SU-DHL-6 (cell line): ENCODE results near the gene OR52J3.

ENCODE experiments used
- H2AFZ ChIP-seq: fragments of 200-600 bp; sonication (generic); 2 replicates; pipeline ENCODE4 v1.6.1; 2014; ENCODE audit warnings: low read depth, mild to moderate bottlenecking, moderate library complexity, mixed read lengths, antibody characterized with exemption, low read length; ENCODE audit not compliant: severe bottlenecking
- H3F3A ChIP-seq: fragments of 200-600 bp; shearing (Covaris generic); 2 replicates; pipeline ENCODE4 v1.6.0; 2016; ENCODE audit warnings: antibody characterized with exemption, mild to moderate bottlenecking; ENCODE audit not compliant: insufficient read depth
- H3K27ac ChIP-seq: fragments of 200-600 bp; sonication (generic); 2 replicates; pipeline ENCODE4 v1.5.1; 2016; ENCODE audit warnings: low read depth, mild to moderate bottlenecking, low read length, moderate library complexity, mixed read lengths
- H3K27me3 ChIP-seq: fragments of 200-600 bp; sonication (generic), shearing (Covaris generic); 2 replicates; pipeline ENCODE4 v1.6.0; 2014; ENCODE audit warnings: mild to moderate bottlenecking, low read length
- H3K36me3 ChIP-seq: fragments of 200-600 bp; sonication (generic); 2 replicates; pipeline ENCODE4 v1.6.1; 2014; ENCODE audit warnings: mild to moderate bottlenecking, low read length, mixed read lengths
- H3K4me2 ChIP-seq: fragments of 300-600, 200-600 bp; shearing (Covaris generic), sonication (generic); 2 replicates; pipeline ENCODE4 v1.6.0; 2014; ENCODE audit warnings: low read length, low read depth, mild to moderate bottlenecking; ENCODE audit not compliant: poor library complexity, severe bottlenecking
- H3K4me3 ChIP-seq: fragments of 200-600 bp; sonication (generic); 2 replicates; pipeline ENCODE4 v1.5.1; 2014; ENCODE audit warnings: antibody characterized with exemption, low read length, mild to moderate bottlenecking, mixed read lengths; ENCODE audit not compliant: insufficient read depth, poor library complexity, severe bottlenecking
- H3K79me2 ChIP-seq: fragments of 200-600 bp; sonication (generic); 2 replicates; pipeline ENCODE4 v1.6.1; 2014; ENCODE audit warnings: mild to moderate bottlenecking, low read length, moderate library complexity; ENCODE audit not compliant: insufficient read depth
- H3K9ac ChIP-seq: fragments of 200-600 bp; sonication (generic); 2 replicates; pipeline ENCODE4 v1.7.0; 2014; ENCODE audit warnings: mild to moderate bottlenecking, low read length
- H3K9me2 ChIP-seq: fragments of 200-600 bp; sonication (generic); replicated peaks from 2 replicates; pipeline ENCODE4 v1.6.1; 2014; ENCODE audit warnings: low read length; ENCODE audit not compliant: insufficient read depth
- H3K9me3 ChIP-seq: fragments of 200-600 bp; sonication (generic); 2 replicates; pipeline ENCODE4 v1.6.1; 2014; ENCODE audit warnings: low read length, mixed read lengths; ENCODE audit not compliant: insufficient read depth
- H4K20me1 ChIP-seq: fragments of 200-600 bp; sonication (generic); 2 replicates; pipeline ENCODE4 v1.6.1; 2014; ENCODE audit warnings: low read depth, mild to moderate bottlenecking, antibody characterized with exemption, low read length, moderate library complexity, mixed read lengths
- EZH2phosphoT487 ChIP-seq: fragments of 200-600 bp; sonication (generic), shearing (Covaris generic); conservative IDR thresholded peaks from 2 replicates; pipeline ENCODE4 v1.6.1; 2018; ENCODE audit warnings: mild to moderate bottlenecking, antibody characterized with exemption, low read length, moderate library complexity, mixed read lengths
- TF ChIP-seq, protein P1 (sequence below): fragments of 200-600 bp; sonication (generic); IDR thresholded peaks from one replicate; pipeline ENCODE4 v1.5.1; 2017; ENCODE audit warnings: antibody characterized with exemption, mild to moderate bottlenecking, low read length, moderate library complexity; ENCODE audit not compliant: insufficient read depth, poor library complexity, severe bottlenecking

The OR52J3 gene

DNA sequence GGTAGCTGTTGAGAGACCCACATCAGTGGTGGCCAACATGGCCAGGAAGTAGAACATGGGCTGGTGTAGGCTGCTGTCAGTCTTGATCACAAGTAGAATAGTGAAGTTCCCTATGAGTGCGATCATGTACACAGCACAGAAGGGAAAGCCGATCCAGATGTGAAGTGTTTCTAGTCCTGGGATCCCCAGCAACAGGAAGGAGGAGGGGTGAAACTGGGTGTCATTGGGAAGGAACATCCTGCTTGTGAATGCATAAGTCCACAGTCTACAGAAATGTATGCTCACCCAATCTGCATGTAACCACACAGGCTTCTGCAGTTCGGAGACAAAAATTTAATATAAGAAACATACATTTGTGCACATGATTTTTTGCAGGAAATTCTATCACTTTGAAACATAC, 13.1 kb downstream of the OR52J3 start, which contains the start of gene OR52E2:
Gene OR52E2, minus strand, starts transcription at position 237 of the 400 bp plus-strand sequence. Its CDS starts 0 bp downstream, at position 237.
- Histone ChIP-seq H3K4me2 (no peak within 1 kb of the TSS), H3K27ac (no peak within 1 kb of the TSS), H3F3A (no peaks in the 10 kb centered on the region), H2AFZ (no peak within 1 kb of the TSS), H3K9ac (no peak within 1 kb of the TSS), H3K79me2 (no peaks in the 10 kb centered on the region), H3K36me3 (no peaks in the 10 kb centered on the region), H3K9me2 (no peaks in the 10 kb centered on the region), H3K4me3 (no peak within 1 kb of the TSS), H3K27me3 (no peaks in the 10 kb centered on the region), H3K9me3 (no peaks in the 10 kb centered on the region), H4K20me1 (no peaks in the 10 kb centered on the region)
- TF ChIP-seq, protein P1, sequence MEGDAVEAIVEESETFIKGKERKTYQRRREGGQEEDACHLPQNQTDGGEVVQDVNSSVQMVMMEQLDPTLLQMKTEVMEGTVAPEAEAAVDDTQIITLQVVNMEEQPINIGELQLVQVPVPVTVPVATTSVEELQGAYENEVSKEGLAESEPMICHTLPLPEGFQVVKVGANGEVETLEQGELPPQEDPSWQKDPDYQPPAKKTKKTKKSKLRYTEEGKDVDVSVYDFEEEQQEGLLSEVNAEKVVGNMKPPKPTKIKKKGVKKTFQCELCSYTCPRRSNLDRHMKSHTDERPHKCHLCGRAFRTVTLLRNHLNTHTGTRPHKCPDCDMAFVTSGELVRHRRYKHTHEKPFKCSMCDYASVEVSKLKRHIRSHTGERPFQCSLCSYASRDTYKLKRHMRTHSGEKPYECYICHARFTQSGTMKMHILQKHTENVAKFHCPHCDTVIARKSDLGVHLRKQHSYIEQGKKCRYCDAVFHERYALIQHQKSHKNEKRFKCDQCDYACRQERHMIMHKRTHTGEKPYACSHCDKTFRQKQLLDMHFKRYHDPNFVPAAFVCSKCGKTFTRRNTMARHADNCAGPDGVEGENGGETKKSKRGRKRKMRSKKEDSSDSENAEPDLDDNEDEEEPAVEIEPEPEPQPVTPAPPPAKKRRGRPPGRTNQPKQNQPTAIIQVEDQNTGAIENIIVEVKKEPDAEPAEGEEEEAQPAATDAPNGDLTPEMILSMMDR, result no peak
- no peak for TF ChIP-seq EZH2phosphoT487

DNA sequence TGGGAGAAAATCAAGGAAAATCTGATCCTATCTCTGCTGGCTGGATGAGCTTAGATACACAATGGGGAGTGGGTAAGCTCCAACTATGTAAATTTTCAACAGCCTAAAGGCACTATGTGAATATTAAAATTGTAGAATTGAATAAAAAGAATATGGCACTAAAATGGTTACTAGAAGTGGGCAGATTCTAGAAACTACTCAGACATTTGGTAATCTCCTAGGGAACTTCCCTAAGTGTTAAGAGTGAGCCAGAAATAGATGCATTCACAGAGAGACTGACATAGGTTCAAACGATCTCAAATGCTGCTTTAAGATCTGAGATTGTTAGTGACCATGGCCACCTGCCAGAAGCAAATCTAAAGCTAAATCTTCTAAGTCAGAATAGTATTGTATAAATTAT, 18.7 kb downstream of the OR52J3 start:
- no peaks in the 10 kb centered on the region for H3F3A ChIP-seq
- H3K9ac ChIP-seq, result no peak overlapping the region
- no peaks in the 10 kb centered on the region for H3K9me2 ChIP-seq
- no peak overlapping the region for H3K4me2 ChIP-seq
- H4K20me1 ChIP-seq, result no peaks in the 10 kb centered on the region
- no peaks in the 10 kb centered on the region for H3K9me3 ChIP-seq
- H3K36me3 ChIP-seq, result no peaks in the 10 kb centered on the region
- no peak overlapping the region for H3K27ac ChIP-seq
- H2AFZ ChIP-seq, result no peak overlapping the region
- no peak for TF ChIP-seq EZH2phosphoT487
- TF ChIP-seq, protein P1, result no peak
- H3K79me2 ChIP-seq, result no peaks in the 10 kb centered on the region
- no peaks in the 10 kb centered on the region for H3K27me3 ChIP-seq
- H3K4me3 ChIP-seq, result no peak overlapping the region

DNA sequence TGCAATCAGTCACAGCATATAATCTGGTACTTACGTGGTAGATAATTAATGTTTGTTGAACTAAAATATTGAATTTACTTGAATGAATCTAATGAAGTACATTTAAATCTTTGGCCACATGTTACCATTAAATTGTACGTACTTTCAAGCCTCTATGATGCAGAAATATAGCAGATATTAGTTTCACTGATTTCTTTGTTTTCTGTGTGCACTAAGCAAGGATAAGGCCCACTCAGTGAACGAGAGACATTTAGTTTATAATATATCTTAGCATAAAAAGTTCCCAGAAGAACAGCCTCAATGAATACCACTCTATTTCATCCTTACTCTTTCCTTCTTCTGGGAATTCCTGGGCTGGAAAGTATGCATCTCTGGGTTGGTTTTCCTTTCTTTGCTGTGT, 22.9 kb downstream of the OR52J3 start, which contains the start of gene OR52E1:
Gene OR52E1, plus strand, starts transcription at position 301 of the 400 bp plus-strand sequence.
- no peaks in the 10 kb centered on the region for H3K79me2 ChIP-seq
- no peaks in the 10 kb centered on the region for H4K20me1 ChIP-seq
- no peaks in the 10 kb centered on the region for H3K36me3 ChIP-seq
- H3K4me2 ChIP-seq, result no peak within 1 kb of the TSS
- TF ChIP-seq EZH2phosphoT487, result no peak
- TF ChIP-seq, protein P1, result no peak
- no peak within 1 kb of the TSS for H2AFZ ChIP-seq
- no peaks in the 10 kb centered on the region for H3K27me3 ChIP-seq
- H3K9ac ChIP-seq, result no peak within 1 kb of the TSS
- no peak within 1 kb of the TSS for H3K27ac ChIP-seq
- no peaks in the 10 kb centered on the region for H3K9me3 ChIP-seq
- no peak within 1 kb of the TSS for H3K4me3 ChIP-seq
- H3K9me2 ChIP-seq, result no peaks in the 10 kb centered on the region
- H3F3A ChIP-seq, result no peaks in the 10 kb centered on the region
